CD4-positive, alpha-beta T cell treated with Interleukin-4 for 1 hour (primary cell): ENCODE results near the gene CLK1.
"Not testable (repeated sequence)": the region's sequence is repeated elsewhere in the genome, so short reads cannot be mapped to it uniquely, and the experiment has no call there.

Experiments used
- DNase-seq, 2 donors: peaks; one replicate each; pipeline ENCODE4 v3.0.0-alpha.2; 2020 to 2022

The CLK1 gene

DNA sequence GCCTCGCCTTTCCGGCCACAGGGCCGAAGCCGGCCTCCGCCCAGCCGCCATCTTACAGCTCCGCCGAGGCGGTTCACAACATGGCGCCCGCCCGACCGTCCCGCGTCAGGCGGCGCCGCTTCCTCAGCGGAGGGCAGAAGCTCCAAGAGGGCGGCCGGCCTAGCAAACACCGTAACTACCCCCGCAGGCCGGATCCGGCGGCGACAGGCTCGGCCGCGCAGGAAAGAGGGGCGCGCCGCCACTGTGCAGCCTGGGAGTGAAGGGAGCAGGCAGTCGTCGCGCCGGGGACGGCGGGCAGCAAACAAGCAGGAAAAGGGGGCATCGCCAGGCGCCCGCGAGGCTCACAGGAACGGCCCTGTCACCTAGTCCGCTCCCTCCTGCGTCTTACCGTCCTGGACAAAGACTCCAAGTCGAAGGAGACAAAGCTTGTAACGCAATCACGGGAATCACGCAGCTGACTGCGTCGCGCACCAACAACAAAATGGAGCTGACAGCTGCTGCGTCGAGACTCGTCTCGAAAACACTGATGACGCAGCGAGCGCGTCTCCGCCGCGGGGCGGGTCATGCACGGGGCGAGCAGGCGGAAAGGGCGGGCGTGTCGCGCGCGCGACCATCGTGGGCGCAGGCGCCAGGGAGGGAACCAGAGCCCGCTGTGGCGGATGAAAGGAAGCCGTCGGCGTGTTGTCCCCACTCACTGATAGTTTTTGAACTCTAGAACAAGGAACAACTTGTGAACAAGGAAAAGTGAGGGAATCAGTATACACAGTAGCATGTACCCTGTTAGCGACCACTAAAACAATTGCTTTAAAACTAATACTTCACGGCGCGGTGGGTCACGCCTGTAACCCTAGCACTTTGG lies at the start of gene CLK1:
CLK1 (minus strand) TSS at position 483 of the 859 bp plus-strand sequence. CDS start 2,796 bp downstream, outside the sequence.
- DNase-seq = peak; percentile 96 to 97

DNA sequence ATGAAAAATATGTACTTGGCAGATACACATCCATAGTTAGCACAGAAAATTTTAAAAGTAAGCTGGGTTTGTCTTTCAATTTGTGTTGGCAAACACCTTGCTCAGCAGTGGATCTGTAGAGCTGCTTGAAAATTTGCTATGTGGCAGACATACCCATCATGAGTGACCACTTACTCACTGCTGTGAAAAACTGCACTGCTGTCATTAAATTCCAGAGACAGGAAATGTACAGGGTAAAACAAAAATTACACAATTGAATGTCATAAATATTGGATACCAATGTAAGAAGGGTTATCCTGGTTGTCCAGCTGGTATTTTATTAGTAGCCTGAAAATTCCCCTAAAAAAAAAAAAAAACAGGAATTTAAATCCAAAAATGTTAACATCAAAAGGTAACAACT lies 49.2 kb upstream of the CLK1 start:
- DNase-seq = no peak

DNA sequence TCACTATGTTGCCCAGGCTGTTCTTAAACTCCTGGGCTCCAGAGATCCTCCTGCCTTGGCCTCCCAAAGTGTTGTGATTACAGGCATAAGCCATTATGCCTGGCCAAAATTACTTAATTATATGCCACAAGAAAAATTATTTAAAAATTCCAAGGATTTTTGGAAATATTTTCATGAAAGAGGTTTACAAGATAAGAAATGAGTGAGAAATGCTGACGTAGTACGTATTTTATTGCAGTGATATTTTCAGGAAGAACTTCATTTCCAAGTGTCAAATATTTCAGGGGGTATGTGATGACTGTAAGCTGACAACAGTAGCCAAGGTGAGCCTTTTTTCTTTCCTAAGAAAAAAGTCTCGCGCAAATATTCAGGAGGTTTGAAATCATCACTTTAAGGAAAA lies 45.5 kb upstream of the CLK1 start:
- no peak for DNase-seq

DNA sequence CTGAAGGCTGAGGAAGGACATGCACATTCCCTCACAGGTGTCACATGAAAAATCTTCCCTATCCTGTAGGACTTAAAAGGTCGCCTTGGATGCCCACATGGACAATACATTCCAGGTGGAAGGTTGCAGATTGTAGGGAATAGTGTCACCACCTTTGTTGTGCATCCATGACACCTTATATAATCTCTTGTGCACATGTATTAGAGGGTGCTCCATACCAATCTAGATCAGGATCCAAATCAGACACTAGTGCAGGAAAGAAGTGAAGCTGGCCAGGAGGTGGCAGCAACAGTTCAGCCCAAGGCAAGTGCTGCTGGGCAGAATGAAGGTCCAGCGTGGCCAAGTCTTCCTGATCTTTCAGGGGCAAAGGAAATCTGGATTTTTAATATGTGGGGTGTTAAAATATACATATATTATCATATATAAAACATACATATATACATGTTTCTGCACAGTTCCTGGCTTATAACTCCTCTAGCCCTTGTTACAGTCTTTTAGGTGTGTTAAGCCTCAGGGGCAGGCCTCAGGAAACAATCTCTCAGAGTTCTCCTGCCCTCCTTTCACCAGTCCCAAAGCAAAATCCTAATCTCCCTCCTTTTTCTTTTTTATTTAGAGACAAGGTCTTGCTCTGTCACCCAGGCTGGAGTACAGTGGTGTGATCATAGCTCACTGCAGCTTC lies 41.3 kb upstream of the CLK1 start:
- DNase-seq = peak; percentile 54 to 58

DNA sequence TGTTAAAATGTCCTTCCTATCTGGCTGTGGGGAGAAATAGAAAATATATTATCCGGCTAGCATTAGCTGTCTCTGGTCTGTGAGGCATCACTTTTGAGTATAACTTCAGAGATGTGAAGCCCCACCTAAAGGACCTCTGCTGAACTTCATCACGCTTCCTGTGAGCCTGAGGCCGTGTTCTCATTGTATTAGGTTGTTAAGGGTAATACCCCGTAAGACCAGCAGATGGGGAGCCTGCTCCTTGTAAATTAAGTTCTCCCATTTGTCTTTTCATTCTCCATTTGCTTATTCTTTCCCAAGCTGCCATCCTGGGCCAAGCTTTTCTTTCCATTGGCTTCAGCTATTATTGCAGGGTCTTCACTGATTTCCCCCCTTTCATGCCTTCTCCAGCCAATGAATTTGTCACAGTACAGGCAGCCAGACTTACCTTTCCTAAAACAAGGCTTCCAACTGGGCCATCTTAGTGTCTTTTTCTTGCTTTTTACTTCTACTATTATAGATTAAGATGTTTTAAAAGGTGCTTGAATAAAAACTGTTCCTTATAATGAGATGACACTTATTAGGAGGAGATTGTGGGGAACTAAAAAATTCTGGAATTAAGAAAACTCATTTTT lies 37.1 kb upstream of the CLK1 start:
- DNase-seq = peak; percentile 83 to 88

DNA sequence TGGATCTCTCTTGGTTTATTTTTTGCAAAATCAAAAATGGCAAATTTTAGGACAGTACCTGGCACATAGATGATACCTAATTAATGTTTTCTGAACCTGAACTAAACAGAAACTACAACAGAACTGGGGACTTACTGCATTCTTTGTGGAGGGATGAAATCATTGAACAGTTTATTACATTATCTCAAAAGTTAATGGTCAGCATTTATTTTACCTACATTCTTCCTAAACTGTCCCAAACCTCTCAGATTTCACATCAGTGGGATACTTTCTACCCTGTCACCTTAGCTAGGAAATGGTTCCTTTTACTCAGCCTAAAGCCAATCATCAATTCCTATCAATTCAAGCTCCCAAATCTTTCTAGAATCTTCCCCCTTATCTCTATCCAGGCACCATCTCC lies 35.0 kb upstream of the CLK1 start:
- no peak for DNase-seq

DNA sequence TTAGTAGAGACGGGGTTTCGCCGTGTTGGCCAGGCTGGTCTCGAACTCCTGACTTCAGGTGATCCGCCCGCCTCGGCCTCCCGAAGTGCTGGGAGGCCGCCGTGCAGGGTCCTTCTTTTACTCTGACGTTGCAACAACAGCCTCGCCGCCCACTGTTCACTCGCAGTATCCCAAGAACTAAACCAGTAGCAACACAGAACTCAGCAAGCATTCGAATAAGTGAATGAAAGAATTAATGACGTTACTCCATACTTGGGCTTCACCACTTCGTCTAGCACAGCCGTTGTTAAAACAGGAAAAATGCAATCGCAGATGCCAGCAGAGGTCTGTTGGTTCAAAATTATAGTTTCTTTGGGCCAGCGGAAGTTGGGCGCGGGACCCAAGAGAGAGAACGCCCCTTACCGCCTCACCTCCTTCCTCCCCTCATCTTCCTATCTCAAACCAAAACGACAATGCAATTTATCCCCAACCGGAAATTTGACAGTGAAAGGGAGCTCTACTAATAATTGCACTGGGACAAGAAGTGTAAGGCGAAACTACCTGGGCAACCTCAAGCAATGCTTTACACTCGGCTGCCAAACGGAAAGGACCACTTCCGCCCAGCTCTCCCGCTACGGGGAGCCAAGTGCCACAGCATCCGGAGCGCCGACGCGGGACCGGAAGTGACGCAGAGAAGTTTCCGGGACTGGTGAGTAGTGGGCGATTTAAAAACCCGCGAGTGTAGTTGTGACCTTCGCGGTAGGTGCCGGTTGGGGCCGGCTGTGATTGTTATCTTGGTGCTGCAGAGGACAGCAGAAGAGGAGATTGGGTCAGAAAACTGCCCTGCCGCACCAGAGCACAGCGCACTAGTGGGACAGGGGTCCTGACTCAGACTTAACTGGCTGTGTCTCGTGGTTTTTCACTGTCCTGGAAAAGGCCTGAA lies 24.5 kb upstream of the CLK1 start, which contains the start of the genes NIF3L1 and PPIL3:
NIF3L1 (plus strand) TSS at position 668 of the 922 bp plus-strand sequence. CDS start 2,573 bp downstream, outside the sequence.
PPIL3 (minus strand) TSS at position 374 of the 922 bp plus-strand sequence. CDS start 1,462 bp downstream, outside the sequence.
- DNase-seq = peak; percentile 97

DNA sequence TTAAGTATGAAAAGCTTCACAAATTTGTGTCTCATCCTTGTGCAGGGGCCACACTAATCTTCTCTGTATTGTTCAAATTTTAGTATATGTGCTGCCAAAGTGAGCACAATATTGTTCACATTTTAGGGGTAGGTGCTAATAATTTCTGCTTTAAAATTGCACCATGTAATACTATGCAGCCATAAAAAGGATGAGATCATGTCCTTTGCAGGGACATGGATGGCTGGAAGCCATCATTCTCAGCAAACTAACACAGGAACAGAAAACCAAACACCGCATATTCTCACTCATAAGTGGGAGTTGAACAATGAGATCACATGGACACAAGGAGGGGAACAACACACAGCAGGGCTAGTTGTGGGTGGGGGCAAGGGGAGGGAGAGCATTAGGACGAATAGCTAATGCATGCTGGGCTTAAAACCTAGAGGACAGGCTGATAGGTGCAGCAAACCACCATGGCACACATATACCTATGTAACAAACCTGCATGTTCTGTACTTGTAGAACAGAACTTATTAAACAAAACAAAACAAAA lies 17.3 kb upstream of the CLK1 start:
- not testable (repeated sequence) for DNase-seq

DNA sequence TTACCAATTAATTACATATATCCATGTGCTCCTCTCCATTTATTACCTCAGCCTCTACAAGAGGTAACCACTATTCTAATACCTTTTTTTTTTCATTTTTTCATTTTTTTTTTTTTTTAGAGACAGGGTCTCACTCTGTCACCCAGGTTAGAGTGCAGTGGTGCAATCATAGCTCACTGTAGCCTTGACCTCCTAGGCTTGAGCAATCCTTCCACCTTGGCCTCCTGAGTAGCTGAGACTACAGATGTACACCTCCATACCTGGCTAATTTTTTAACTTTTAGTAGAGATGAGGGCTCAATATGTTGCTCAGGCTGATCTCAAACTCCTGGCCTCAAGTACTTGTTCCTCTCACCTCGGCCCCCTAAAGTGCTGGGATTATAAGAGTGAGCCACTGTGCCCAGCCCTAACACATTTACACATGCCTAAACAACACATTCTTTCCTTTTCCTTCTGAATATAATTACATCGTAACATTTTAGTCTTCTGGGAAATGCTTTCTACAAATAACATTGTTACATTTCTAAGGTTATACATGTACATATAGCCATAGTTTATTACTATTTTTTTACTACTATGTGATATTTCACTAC lies 13.9 kb upstream of the CLK1 start:
- DNase-seq = no peak

DNA sequence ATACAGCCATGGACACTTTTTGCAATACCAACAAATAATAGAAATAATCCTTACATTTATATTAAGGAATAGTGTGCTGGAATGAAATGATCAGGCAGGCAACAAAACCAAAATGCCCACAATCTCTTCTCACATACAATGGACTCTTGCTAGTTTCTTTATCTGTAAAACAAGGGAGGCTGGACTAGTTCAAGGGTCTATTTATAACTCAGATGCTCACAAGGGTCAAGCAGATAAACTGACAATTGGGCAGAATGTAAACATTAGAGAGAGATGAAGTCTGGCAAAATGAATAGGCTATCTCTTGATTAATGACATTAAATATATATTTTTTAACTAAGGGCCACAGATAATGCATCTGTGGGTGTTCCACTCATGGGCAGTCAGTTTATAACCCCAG lies 13.0 kb upstream of the CLK1 start:
- no peak for DNase-seq

DNA sequence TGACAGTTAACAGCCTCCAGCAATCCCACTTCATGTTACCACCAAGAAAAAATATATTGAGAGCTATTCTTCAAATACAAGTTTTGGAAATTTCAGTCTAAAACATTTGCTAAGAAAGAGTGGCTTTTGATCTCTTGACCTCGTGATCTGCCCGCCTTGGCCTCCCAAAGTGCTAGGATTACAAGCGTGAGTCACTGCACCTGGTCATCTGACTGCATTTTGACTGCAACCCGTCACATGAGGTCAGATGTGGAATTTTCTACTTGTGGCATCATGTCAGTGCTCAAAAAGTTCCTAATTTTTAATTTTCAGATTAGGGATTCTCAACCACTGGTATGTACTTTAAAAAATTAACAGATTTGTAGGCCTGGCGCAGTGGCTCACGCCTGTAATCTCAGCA lies 9.1 kb upstream of the CLK1 start:
- DNase-seq = no peak

DNA sequence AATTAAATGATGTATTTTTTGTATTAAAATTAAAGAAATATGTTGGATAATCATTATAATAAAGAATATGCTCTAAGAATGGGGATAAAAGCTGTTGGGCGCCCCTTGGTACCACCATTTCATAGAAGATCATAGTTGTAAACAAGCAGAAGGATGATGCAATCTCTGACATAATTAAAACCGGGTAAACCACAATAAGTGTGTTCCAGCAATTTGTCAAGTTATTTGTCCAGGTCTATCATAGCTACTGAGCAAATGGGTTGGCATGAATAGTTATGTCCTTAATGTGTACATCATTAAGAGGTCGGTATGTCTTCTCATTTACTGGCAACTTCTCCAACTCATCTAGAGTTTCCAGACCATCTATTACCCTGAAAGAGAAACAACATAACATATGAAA lies 6.7 kb upstream of the CLK1 start:
- no peak for DNase-seq

DNA sequence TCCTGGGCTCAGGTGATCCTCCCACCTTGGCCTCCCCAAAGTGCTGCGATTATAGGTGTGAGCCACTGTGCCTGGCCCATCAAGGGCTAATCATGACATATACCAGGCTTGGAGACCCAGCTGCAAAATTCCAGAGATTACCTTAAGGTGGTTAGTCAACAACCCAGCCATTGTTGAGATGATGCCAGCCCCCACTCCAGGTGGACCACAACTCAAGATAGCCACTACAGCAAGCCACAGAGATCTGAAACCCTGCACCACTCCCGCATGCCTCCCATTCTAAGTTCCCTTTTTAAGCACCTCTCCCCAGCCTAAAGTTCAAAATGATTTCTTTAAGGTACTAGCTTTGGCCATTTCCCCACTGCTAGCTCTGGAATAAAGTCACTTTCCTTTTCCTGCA lies 4.6 kb upstream of the CLK1 start:
- DNase-seq = no peak

DNA sequence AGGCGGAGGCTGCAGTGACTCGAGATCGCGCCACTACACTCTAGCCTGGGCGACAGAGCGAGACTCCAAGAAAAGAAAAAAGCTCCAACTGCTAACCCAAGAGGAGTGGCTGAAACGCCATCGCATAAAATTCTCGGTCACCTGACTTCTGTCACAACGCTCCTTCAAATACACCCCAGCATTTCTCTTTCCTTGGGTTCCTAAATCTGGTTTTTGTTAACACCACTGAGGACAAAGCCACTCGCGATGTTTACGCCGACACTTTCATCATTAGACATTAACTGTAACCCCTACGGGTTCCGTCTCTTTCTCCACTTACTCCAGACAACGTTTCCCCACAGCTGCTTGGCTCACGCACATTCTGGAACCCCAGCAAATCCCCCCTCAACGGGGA lies 679 bp downstream of the CLK1 start:
- DNase-seq = peak in 1 of 2 donors; percentile 28

DNA sequence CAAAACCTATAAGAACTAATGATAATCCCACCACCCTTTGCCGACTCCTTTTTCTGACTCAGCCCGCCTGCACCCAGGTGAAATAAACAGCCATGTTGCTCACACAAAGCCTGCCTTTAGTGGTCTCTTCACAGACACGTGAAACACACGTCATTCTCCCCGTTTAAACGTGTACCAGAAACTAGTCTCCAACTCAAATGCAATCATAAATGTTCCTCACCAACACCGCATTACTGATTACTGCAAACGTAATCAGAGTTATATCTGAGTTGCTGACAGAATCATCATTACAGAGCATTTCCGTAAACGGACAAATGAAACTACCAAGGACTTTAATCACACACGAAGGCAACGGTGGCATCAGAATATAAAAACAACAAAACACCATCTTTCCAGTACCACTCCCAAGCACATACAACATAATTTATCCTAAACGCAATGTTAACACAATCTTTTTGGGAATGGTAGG lies 1.9 kb downstream of the CLK1 start:
- peak; percentile 67 to 81 for DNase-seq

DNA sequence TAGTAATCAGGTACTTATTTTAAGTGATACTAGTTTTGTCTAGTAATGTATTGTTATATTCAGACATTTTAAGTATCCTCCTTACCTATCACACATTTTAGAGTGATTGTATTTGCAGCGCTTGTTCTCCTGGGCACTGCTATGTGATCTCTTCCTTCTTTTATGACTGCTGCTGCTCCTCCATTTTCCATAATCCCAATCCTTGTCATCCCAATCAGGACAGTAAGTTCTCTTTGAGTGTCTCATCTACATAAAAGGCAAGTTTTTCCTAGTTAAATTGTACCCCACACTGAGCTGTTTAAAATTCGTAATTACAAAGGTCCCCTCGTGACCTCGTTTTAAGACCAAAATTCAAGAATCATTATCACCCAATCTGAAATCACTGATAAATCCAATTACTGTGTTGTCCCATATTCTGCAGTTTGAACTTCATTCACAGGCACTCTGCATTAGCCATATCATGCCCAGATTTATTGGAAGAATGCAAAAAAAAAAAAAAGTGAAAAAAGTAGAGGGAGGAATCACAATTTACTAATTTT lies 2.8 kb downstream of the CLK1 start:
- DNase-seq = no peak

DNA sequence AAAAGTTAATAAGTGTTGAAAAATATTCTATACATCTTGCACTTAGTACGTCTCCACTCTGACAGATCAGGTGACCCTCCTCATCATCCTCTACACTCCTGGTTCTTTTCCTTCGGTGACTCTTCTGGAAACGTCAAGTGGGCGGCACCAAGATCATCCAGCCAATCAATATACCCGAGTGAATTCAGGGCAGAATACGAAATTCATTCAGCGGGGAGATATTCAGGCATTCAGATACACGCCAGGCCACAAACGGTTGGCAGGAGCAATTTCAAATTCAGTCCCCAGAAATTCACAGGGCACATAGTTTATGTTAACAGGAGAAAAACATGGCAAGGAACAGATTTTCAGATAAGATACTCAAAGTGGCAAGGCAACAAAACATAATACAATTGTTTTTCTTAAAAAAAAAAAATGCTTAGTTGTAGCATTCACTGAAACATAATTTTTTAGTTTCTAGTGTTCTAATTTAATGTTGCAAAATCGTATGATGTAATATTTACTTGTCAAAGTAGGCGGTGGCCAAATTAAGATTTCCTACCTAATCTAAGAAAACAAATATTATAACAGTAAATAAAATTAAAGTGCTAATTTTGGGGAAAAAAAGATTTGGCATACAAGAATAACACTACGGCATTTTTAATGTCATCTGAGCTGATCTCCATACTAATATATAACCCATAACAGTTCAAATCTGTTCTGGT lies 4.2 kb downstream of the CLK1 start:
- DNase-seq = peak in 1 of 2 donors; percentile 53

DNA sequence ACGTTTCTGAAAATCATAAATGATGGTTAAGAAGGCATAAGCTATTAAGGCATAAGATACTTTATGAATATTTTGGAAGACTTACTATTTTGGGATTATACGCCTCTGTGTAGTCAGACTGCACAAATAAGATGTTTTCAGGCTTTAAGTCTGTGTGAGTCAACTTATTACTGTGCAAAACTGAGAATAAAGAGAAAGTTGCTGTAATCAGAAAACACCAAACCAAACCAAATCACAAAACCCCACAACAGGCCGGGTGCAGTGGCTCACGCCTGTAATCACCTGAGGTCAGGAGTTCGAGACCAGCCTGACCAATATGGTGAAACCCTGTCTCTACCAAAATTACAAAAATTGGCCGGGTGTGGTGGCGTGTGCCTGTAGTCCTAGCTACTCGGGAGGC lies 7.7 kb downstream of the CLK1 start:
- no peak for DNase-seq

DNA sequence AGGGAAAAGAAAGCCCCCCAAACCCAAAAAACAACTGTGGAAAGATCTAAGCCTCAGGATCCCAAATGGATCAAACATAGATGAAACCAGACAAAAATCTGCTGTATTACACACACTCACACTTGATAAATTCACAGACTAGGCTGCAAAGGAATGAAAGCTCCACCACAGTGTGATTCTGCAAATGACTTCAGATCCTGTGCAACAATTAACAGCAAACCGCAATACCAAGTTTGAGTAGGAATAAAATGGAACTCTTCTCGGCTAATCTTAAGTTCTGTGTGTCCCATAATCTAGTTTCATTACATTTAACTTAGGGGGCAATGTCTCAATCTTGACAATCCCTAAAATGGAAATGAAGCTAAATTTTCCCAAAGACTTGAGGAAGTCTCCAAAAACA lies 11.9 kb downstream of the CLK1 start:
- no peak for DNase-seq

DNA sequence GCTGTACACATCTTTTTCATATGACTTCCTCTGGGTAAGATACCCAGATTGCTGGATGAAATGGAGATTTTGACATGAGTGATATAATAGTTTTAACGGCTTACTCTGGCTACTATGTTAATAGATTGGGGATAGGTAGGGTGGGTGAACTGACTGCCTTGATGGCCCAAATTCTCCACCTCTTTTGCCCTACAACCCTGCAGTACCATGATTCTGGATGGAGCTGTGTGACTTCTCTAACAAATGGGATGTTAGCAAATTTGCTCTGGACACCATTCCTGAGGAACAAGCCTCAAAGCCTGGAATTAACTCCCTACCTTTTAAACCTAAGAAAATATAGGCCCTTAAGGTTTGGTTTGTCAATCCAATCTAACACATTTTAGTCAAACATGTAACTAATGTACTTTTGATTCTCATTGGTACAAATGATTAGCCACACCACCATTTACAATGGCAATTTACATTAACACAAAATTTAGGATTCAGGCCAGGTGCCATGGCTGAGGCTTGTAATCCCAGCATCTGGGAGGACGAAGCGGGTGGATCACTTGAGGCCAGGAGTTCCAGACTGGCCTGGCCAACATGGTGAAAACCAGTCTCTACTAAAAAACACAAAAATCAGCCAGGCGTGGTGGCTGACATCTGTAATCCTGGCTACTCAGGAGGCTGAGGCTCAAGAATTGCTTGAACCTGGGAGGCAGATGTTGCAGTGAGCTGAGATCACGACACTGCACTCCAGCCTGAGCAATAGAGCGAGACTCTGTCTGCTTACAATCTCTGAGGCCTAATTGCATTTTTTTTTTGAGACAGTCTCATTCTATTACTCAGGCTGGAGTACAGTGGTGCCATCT lies 12.8 kb downstream of the CLK1 start:
- DNase-seq = no peak
